NCI-H748 (cell line): Measurements from ENCODE around the gene CAMK1D.
A peak's percentile ranks its signal among the peaks of the same experiment; 100 is the strongest.

ENCODE experiments used
- DNase-seq: peaks from one replicate; lab custom pipeline; 2025; ENCODE audit not compliant: unreplicated experiment; lab: John Stamatoyannopoulos, UW

CAMK1D gene

GRCh38 chr10:12644380-12645144, 295.2 kb downstream of the CAMK1D start:
- DNase-seq: no peak

- no peak for DNase-seq
Measured at GRCh38 chr10:12645449-12645848, 296.1 kb downstream of the CAMK1D start.

GRCh38 chr10:12649012-12649584, 299.8 kb downstream of the CAMK1D start:
- no peak for DNase-seq

GRCh38 chr10:12650122-12650521, 300.8 kb downstream of the CAMK1D start:
- no peak for DNase-seq

- peak; percentile 21 for DNase-seq
Measured at GRCh38 chr10:12650538-12651298, 301.4 kb downstream of the CAMK1D start.

GRCh38 chr10:12655940-12656339, 306.6 kb downstream of the CAMK1D start:
- no peak for DNase-seq

GRCh38 chr10:12656518-12657142, 307.3 kb downstream of the CAMK1D start:
- DNase-seq: peak; percentile 75

- DNase-seq: no peak
Measured at GRCh38 chr10:12657489-12657888, 308.1 kb downstream of the CAMK1D start.

- no peak for DNase-seq
Measured at GRCh38 chr10:12658526-12658925, 309.2 kb downstream of the CAMK1D start.

GRCh38 chr10:12659706-12660105, 310.4 kb downstream of the CAMK1D start:
- DNase-seq: no peak

GRCh38 chr10:12660812-12661211, 311.5 kb downstream of the CAMK1D start:
- DNase-seq: no peak

GRCh38 chr10:12661671-12662070, 312.3 kb downstream of the CAMK1D start:
- no peak for DNase-seq

GRCh38 chr10:12663863-12664262, 314.5 kb downstream of the CAMK1D start:
- no peak for DNase-seq

GRCh38 chr10:12665501-12665900, 316.2 kb downstream of the CAMK1D start:
- no peak for DNase-seq

GRCh38 chr10:12667052-12667451, 317.7 kb downstream of the CAMK1D start:
- DNase-seq: no peak

GRCh38 chr10:12668634-12669033, 319.3 kb downstream of the CAMK1D start:
- DNase-seq: no peak

- DNase-seq: no peak
Measured at GRCh38 chr10:12670004-12670403, 320.7 kb downstream of the CAMK1D start.

GRCh38 chr10:12675186-12675585, 325.8 kb downstream of the CAMK1D start:
- no peak for DNase-seq

GRCh38 chr10:12679636-12680035, 330.3 kb downstream of the CAMK1D start:
- no peak for DNase-seq

- no peak for DNase-seq
Measured at GRCh38 chr10:12681252-12681651, 331.9 kb downstream of the CAMK1D start.

- peak; percentile 11 for DNase-seq
Measured at GRCh38 chr10:12684784-12685183, 335.4 kb downstream of the CAMK1D start.
